HL-60 (cell line): ENCODE results near the gene UBAP2.

Experiments used
- DNase-seq, 2 experiments: peaks; one replicate each; pipeline ENCODE4 v3.0.0-alpha.2; 2010 to 2020; ENCODE audit warnings: low read depth in 1 of 2, low spot score in 1 of 2
- H3K27ac ChIP-seq: fragments of 250-450 bp; sonication (Bioruptor Pico); replicated peaks from 2 replicates; pipeline ENCODE4 v1.5.1; 2020; ENCODE audit warnings: mild to moderate bottlenecking, moderate library complexity
- H3K27me3 ChIP-seq: fragments of 250-450 bp; sonication (Bioruptor Pico); 2 replicates; pipeline ENCODE4 v1.5.1; 2021; ENCODE audit warnings: mild to moderate bottlenecking, moderate library complexity; ENCODE audit not compliant: insufficient read depth, poor library complexity, severe bottlenecking
- H3K4me3 ChIP-seq: replicated peaks from 2 replicates; pipeline ENCODE4 v1.5.1; 2011; ENCODE audit warnings: mild to moderate bottlenecking, control low read depth, low read length; ENCODE audit not compliant: insufficient read depth
- GABPA ChIP-seq: IDR thresholded peaks from 2 replicates; pipeline ENCODE4 v1.6.1; 2012; ENCODE audit warnings: low read depth
- POLR2AphosphoS5 ChIP-seq: IDR thresholded peaks from 2 replicates; pipeline ENCODE4 v1.6.1; 2012; ENCODE audit warnings: low read depth
- SPI1 ChIP-seq: IDR thresholded peaks from 2 replicates; pipeline ENCODE4 v1.6.1; 2012; ENCODE audit warnings: low read depth, mild to moderate bottlenecking, borderline replicate concordance
- TF ChIP-seq, protein P1 (sequence below): IDR thresholded peaks from one replicate; pipeline ENCODE4 v1.5.1; 2011; ENCODE audit warnings: low read length, control low read depth, inconsistent platforms; ENCODE audit not compliant: insufficient read depth
- TF ChIP-seq, protein P2 (sequence below): IDR thresholded peaks from 2 replicates; pipeline ENCODE4 v1.6.1; 2012; ENCODE audit warnings: low read depth; ENCODE audit not compliant: insufficient replicate concordance

UBAP2 gene

DNA sequence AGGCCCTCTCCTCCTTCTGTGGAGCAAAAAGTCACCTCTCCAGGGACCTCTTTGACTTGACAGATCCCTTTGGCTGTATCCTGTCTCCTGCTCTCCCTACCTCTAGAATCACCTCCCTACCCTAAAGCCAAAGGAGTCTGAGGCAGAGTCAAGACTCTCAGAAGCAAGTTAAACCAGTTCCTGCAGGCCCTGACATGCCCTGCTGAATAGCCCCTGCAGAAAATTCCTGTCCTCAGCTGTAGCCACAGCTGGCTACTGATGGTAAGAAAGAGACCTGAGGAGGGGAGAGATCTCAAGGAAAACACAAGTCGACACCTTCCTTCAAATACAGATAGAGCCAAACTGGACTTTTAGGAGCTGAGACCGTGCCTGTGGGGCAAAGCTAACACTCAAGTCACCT is 23.7 kb upstream of the UBAP2 start:
- Histone ChIP-seq H3K27me3 (no peaks in the 10 kb centered on the region), H3K27ac (no peak overlapping the region), H3K4me3 (no peak overlapping the region)
- TF ChIP-seq, protein P1, sequence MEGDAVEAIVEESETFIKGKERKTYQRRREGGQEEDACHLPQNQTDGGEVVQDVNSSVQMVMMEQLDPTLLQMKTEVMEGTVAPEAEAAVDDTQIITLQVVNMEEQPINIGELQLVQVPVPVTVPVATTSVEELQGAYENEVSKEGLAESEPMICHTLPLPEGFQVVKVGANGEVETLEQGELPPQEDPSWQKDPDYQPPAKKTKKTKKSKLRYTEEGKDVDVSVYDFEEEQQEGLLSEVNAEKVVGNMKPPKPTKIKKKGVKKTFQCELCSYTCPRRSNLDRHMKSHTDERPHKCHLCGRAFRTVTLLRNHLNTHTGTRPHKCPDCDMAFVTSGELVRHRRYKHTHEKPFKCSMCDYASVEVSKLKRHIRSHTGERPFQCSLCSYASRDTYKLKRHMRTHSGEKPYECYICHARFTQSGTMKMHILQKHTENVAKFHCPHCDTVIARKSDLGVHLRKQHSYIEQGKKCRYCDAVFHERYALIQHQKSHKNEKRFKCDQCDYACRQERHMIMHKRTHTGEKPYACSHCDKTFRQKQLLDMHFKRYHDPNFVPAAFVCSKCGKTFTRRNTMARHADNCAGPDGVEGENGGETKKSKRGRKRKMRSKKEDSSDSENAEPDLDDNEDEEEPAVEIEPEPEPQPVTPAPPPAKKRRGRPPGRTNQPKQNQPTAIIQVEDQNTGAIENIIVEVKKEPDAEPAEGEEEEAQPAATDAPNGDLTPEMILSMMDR = no peak
- TF ChIP-seq SPI1 (no peak), GABPA (no peak), POLR2AphosphoS5 (no peak)
- TF ChIP-seq, protein P2, sequence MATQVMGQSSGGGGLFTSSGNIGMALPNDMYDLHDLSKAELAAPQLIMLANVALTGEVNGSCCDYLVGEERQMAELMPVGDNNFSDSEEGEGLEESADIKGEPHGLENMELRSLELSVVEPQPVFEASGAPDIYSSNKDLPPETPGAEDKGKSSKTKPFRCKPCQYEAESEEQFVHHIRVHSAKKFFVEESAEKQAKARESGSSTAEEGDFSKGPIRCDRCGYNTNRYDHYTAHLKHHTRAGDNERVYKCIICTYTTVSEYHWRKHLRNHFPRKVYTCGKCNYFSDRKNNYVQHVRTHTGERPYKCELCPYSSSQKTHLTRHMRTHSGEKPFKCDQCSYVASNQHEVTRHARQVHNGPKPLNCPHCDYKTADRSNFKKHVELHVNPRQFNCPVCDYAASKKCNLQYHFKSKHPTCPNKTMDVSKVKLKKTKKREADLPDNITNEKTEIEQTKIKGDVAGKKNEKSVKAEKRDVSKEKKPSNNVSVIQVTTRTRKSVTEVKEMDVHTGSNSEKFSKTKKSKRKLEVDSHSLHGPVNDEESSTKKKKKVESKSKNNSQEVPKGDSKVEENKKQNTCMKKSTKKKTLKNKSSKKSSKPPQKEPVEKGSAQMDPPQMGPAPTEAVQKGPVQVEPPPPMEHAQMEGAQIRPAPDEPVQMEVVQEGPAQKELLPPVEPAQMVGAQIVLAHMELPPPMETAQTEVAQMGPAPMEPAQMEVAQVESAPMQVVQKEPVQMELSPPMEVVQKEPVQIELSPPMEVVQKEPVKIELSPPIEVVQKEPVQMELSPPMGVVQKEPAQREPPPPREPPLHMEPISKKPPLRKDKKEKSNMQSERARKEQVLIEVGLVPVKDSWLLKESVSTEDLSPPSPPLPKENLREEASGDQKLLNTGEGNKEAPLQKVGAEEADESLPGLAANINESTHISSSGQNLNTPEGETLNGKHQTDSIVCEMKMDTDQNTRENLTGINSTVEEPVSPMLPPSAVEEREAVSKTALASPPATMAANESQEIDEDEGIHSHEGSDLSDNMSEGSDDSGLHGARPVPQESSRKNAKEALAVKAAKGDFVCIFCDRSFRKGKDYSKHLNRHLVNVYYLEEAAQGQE = no peak
- DNase-seq = no peak

DNA sequence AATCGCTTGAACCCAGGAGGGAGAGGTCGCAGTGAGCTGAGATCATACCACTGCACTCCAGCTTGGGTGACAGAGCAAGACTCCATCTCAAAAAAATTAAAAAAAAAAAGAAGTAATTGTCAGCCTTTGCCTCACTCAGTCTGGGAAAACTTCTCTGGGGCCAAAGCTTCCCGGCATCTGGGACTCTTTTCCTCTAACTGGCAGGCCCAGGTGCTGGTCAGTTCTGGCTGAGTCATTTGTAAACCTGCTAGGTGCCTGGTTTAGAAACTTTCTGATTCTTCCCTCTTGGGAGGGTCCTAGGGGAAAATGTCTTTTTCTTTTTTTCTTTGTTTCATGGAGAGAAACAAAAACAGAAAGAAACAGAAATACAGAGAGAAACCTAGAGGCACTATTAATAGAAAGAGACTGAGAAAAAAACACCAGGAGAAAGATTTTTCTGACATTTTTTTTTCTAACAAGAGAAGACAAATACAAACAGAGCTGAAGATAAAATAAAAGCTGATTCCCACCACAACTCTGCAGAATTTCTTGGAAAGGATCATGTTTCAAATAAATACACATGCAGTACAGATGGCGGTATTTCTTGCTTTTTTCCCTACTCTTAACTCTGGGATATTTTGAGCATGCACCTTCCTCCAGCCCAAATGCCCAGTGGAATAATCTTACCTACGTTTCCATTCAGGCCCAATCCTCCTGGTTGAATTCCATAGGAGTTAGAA is 22.1 kb upstream of the UBAP2 start:
- no peak overlapping the region for H3K27ac ChIP-seq
- no peaks in the 10 kb centered on the region for H3K27me3 ChIP-seq
- TF ChIP-seq, protein P1 = no peak
- DNase-seq = no peak
- H3K4me3 ChIP-seq = no peak overlapping the region

DNA sequence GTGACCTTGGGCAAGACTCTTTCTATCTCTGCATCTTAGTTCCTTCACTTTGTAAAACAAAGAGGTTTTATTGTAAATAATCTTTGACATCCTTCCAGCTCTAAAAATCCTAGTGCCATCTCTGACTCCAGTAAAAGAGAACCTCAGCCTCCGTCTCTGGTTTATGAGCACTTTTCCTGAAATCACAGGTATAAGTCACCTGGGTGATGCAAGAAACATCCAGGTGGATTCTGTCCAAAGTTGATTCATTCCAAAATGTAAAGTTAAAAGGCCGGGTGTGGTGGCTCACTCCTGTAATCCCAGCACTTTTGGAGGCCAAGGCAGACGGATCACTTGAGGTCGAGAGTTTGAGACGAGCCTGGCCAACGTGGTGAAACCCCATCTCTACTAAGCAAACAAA is 21.1 kb upstream of the UBAP2 start:
- no peak for DNase-seq
- Histone ChIP-seq H3K27ac (no peak overlapping the region), H3K4me3 (no peak overlapping the region), H3K27me3 (no peaks in the 10 kb centered on the region)
- TF ChIP-seq, protein P2 = no peak
- TF ChIP-seq SPI1 (no peak), POLR2AphosphoS5 (no peak), GABPA (no peak)
- TF ChIP-seq, protein P1 = no peak

- no peak for TF ChIP-seq POLR2AphosphoS5
- TF ChIP-seq, protein P1 = no peak
- TF ChIP-seq GABPA = no peak
- TF ChIP-seq SPI1 = no peak
- TF ChIP-seq, protein P2 = no peak
- no peak for DNase-seq
- Histone ChIP-seq H3K27ac (no peak overlapping the region), H3K4me3 (no peak overlapping the region), H3K27me3 (no peaks in the 10 kb centered on the region)
Measured at GRCh38 chr9:34065541-34065940, 16.9 kb upstream of the UBAP2 start.
